SK-N-SH treated with all-trans-retinoic acid at 6 μM for 48 hours (cell line): Measurements from ENCODE around the gene ADAMTS17.

Experiments used
- ATAC-seq: fragments of 200-7000 bp; cut with Tn5 transposase; 3 replicates; pipeline ENCODE4 v1.9.1; 2020; ENCODE audit warnings: mild to moderate bottlenecking, moderate library complexity
- ARNTL ChIP-seq: fragments of 450-650 bp; formaldehyde crosslinking; IDR thresholded peaks from 2 replicates; pipeline ENCODE4 v1.5.0; 2020; ENCODE audit warnings: low read depth, mild to moderate bottlenecking, moderate library complexity, borderline replicate concordance
- BACH2 ChIP-seq: fragments of 250-450 bp; sonication (Bioruptor Pico); IDR thresholded peaks from 2 replicates; pipeline ENCODE4 v1.9.0; 2021; ENCODE audit warnings: mild to moderate bottlenecking, borderline replicate concordance
- ESRRG ChIP-seq: fragments of 250-450 bp; sonication (Bioruptor Pico); IDR thresholded peaks from 2 replicates; pipeline ENCODE4 v1.6.1; 2021; ENCODE audit warnings: mild to moderate bottlenecking
- GLIS3 ChIP-seq: fragments of 250-450 bp; sonication (Bioruptor Pico); IDR thresholded peaks from 2 replicates; pipeline ENCODE4 v1.5.0; 2020; ENCODE audit warnings: mild to moderate bottlenecking, moderate library complexity
- ISL1 ChIP-seq: fragments of 250-450 bp; sonication (Bioruptor Pico); IDR thresholded peaks from 2 replicates; pipeline ENCODE4 v2.1.2; 2022; ENCODE audit warnings: mild to moderate bottlenecking, moderate library complexity
- OSR1 ChIP-seq: fragments of 250-450 bp; sonication (Bioruptor Pico); IDR thresholded peaks from 2 replicates; pipeline ENCODE4 v1.8.0; 2022; ENCODE audit warnings: moderate library complexity, mild to moderate bottlenecking, inconsistent platforms
- PPARA ChIP-seq: fragments of 250-450 bp; sonication (Bioruptor Pico); IDR thresholded peaks from 2 replicates; pipeline ENCODE4 v1.5.0; 2020; ENCODE audit warnings: mild to moderate bottlenecking, borderline replicate concordance
- RARB ChIP-seq: fragments of 250-450 bp; sonication (Bioruptor Pico); IDR thresholded peaks from 2 replicates; pipeline ENCODE4 v1.8.0; 2021; ENCODE audit warnings: mild to moderate bottlenecking, moderate library complexity
- SNAI2 ChIP-seq: fragments of 250-450 bp; sonication (Bioruptor Pico); IDR thresholded peaks from 2 replicates; pipeline ENCODE4 v1.5.0; 2020; ENCODE audit warnings: mild to moderate bottlenecking, moderate library complexity
- TCF4 ChIP-seq: fragments of 250-450 bp; sonication (Bioruptor Pico); IDR thresholded peaks from 2 replicates; pipeline ENCODE4 v1.8.0; 2021; ENCODE audit warnings: mild to moderate bottlenecking, moderate library complexity, borderline replicate concordance
- TOX ChIP-seq: fragments of 250-450 bp; sonication (Bioruptor Pico); IDR thresholded peaks from 2 replicates; pipeline ENCODE4 v1.8.0; 2021; ENCODE audit warnings: mild to moderate bottlenecking, moderate library complexity, borderline replicate concordance
- ZC3H10 ChIP-seq: fragments of 250-450 bp; sonication (Bioruptor Pico); IDR thresholded peaks from 2 replicates; pipeline ENCODE4 v1.5.1; 2021; ENCODE audit warnings: mild to moderate bottlenecking, moderate library complexity
- ZFP3 ChIP-seq: fragments of 250-450 bp; sonication (Bioruptor Pico); IDR thresholded peaks from 2 replicates; pipeline ENCODE4 v1.5.0; 2020; ENCODE audit warnings: mild to moderate bottlenecking, moderate library complexity
- ZFP30 ChIP-seq: fragments of 450-650 bp; formaldehyde crosslinking; IDR thresholded peaks from 2 replicates; pipeline ENCODE4 v1.5.0; 2022; ENCODE audit warnings: mild to moderate bottlenecking, moderate library complexity
- ZNF70 ChIP-seq: fragments of 450-650 bp; formaldehyde crosslinking; IDR thresholded peaks from 2 replicates; pipeline ENCODE4 v1.5.0; 2020; ENCODE audit warnings: mild to moderate bottlenecking, moderate library complexity
- ZNF8 ChIP-seq: fragments of 450-650 bp; formaldehyde crosslinking; IDR thresholded peaks from 2 replicates; pipeline ENCODE4 v1.5.0; 2020; ENCODE audit warnings: mild to moderate bottlenecking, moderate library complexity
- TF ChIP-seq, protein P1 (sequence below): fragments of 250-450 bp; sonication (Bioruptor Pico); IDR thresholded peaks from 2 replicates; pipeline ENCODE4 v1.8.0; 2020; ENCODE audit warnings: mild to moderate bottlenecking, moderate library complexity, borderline replicate concordance
- TF ChIP-seq, protein P2 (sequence below): fragments of 250-450 bp; sonication (Bioruptor Pico); IDR thresholded peaks from 2 replicates; pipeline ENCODE4 v1.5.0; 2020; ENCODE audit warnings: mild to moderate bottlenecking, moderate library complexity
- TF ChIP-seq, protein P3 (sequence below): fragments of 250-450 bp; sonication (Bioruptor Pico); IDR thresholded peaks from 2 replicates; pipeline ENCODE4 v1.5.1; 2020; ENCODE audit warnings: low read depth, mild to moderate bottlenecking, moderate library complexity
- TF ChIP-seq, protein P4 (sequence below): fragments of 250-450 bp; sonication (Bioruptor Pico); IDR thresholded peaks from 2 replicates; pipeline ENCODE4 v1.5.1; 2021; ENCODE audit warnings: mild to moderate bottlenecking, moderate library complexity
- TF ChIP-seq, protein P5 (sequence below): fragments of 250-450 bp; sonication (Bioruptor Pico); IDR thresholded peaks from 2 replicates; pipeline ENCODE4 v1.8.0; 2021; ENCODE audit warnings: low read depth, mild to moderate bottlenecking, moderate library complexity, borderline replicate concordance

The ADAMTS17 gene

DNA sequence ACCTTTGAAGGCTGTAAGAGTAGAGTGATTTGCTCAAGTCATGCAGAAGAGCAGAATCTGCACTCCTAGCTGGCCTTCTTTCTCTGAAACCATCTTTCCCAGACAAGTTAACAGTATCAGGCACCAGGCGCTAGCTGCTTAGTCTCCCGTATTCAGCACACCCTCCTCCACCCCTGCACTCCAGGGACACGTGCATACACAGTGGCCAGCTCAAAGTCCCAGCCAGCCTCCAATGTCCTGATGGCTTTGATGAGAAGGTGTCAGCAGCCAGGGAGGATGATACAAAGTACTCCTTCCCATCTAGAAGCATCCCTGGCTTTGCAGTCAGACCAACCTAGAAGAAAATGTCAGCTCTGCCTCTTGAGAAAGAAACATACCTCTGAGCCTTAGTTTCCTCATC lies 177.8 kb downstream of the ADAMTS17 start:
- TF ChIP-seq ZNF70 (no peak), GLIS3 (no peak), ARNTL (CRISPR knock-in tag) (no peak), SNAI2 (CRISPR knock-in tag) (no peak), ZFP30 (no peak), TOX (CRISPR knock-in tag) (no peak), ESRRG (CRISPR knock-in tag) (no peak), ZFP3 (CRISPR knock-in tag) (no peak), RARB (no peak), PPARA (CRISPR knock-in tag) (no peak), ISL1 (CRISPR knock-in tag) (no peak), ZC3H10 (CRISPR knock-in tag) (no peak), OSR1 (no peak), TCF4 (no peak), BACH2 (CRISPR knock-in tag) (no peak)
- TF ChIP-seq, protein P1, sequence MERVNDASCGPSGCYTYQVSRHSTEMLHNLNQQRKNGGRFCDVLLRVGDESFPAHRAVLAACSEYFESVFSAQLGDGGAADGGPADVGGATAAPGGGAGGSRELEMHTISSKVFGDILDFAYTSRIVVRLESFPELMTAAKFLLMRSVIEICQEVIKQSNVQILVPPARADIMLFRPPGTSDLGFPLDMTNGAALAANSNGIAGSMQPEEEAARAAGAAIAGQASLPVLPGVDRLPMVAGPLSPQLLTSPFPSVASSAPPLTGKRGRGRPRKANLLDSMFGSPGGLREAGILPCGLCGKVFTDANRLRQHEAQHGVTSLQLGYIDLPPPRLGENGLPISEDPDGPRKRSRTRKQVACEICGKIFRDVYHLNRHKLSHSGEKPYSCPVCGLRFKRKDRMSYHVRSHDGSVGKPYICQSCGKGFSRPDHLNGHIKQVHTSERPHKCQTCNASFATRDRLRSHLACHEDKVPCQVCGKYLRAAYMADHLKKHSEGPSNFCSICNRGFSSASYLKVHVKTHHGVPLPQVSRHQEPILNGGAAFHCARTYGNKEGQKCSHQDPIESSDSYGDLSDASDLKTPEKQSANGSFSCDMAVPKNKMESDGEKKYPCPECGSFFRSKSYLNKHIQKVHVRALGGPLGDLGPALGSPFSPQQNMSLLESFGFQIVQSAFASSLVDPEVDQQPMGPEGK (CRISPR knock-in tag) = no peak
- TF ChIP-seq, protein P2, sequence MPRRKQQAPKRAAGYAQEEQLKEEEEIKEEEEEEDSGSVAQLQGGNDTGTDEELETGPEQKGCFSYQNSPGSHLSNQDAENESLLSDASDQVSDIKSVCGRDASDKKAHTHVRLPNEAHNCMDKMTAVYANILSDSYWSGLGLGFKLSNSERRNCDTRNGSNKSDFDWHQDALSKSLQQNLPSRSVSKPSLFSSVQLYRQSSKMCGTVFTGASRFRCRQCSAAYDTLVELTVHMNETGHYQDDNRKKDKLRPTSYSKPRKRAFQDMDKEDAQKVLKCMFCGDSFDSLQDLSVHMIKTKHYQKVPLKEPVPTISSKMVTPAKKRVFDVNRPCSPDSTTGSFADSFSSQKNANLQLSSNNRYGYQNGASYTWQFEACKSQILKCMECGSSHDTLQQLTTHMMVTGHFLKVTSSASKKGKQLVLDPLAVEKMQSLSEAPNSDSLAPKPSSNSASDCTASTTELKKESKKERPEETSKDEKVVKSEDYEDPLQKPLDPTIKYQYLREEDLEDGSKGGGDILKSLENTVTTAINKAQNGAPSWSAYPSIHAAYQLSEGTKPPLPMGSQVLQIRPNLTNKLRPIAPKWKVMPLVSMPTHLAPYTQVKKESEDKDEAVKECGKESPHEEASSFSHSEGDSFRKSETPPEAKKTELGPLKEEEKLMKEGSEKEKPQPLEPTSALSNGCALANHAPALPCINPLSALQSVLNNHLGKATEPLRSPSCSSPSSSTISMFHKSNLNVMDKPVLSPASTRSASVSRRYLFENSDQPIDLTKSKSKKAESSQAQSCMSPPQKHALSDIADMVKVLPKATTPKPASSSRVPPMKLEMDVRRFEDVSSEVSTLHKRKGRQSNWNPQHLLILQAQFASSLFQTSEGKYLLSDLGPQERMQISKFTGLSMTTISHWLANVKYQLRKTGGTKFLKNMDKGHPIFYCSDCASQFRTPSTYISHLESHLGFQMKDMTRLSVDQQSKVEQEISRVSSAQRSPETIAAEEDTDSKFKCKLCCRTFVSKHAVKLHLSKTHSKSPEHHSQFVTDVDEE (CRISPR knock-in tag) = no peak
- TF ChIP-seq, protein P3, sequence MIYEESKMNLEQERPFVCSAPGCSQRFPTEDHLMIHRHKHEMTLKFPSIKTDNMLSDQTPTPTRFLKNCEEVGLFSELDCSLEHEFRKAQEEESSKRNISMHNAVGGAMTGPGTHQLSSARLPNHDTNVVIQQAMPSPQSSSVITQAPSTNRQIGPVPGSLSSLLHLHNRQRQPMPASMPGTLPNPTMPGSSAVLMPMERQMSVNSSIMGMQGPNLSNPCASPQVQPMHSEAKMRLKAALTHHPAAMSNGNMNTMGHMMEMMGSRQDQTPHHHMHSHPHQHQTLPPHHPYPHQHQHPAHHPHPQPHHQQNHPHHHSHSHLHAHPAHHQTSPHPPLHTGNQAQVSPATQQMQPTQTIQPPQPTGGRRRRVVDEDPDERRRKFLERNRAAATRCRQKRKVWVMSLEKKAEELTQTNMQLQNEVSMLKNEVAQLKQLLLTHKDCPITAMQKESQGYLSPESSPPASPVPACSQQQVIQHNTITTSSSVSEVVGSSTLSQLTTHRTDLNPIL (CRISPR knock-in tag) = no peak
- TF ChIP-seq, protein P4, sequence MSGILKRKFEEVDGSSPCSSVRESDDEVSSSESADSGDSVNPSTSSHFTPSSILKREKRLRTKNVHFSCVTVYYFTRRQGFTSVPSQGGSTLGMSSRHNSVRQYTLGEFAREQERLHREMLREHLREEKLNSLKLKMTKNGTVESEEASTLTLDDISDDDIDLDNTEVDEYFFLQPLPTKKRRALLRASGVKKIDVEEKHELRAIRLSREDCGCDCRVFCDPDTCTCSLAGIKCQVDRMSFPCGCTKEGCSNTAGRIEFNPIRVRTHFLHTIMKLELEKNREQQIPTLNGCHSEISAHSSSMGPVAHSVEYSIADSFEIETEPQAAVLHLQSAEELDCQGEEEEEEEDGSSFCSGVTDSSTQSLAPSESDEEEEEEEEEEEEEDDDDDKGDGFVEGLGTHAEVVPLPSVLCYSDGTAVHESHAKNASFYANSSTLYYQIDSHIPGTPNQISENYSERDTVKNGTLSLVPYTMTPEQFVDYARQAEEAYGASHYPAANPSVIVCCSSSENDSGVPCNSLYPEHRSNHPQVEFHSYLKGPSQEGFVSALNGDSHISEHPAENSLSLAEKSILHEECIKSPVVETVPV (CRISPR knock-in tag) = no peak
- ATAC-seq = no peak

DNA sequence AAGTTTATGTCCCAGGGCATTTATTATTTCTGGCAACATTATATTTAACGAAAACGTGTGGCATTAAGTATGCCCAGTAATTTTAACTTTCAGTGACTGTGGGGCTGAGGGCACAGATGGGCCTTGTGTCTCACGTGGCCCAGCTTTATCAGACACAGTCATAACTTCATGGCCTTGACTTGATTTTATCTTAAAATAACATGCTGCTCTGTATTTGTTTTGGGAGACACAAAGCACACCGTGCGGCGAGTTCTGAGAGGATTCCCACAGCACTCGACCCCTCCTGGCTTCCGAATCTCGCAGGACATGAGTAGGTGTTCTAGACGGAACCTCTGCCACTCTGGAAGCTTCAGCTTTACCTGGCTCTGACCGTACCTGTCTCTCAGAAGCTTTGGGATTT lies 180.8 kb downstream of the ADAMTS17 start:
- no peak for TF ChIP-seq TOX (CRISPR knock-in tag)
- no peak for TF ChIP-seq ISL1 (CRISPR knock-in tag)
- no peak for TF ChIP-seq ZFP3 (CRISPR knock-in tag)
- TF ChIP-seq, protein P5, sequence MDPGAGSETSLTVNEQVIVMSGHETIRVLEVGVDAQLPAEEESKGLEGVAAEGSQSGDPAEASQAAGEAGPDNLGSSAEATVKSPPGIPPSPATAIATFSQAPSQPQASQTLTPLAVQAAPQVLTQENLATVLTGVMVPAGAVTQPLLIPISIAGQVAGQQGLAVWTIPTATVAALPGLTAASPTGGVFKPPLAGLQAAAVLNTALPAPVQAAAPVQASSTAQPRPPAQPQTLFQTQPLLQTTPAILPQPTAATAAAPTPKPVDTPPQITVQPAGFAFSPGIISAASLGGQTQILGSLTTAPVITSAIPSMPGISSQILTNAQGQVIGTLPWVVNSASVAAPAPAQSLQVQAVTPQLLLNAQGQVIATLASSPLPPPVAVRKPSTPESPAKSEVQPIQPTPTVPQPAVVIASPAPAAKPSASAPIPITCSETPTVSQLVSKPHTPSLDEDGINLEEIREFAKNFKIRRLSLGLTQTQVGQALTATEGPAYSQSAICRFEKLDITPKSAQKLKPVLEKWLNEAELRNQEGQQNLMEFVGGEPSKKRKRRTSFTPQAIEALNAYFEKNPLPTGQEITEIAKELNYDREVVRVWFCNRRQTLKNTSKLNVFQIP (CRISPR knock-in tag) = no peak
- TF ChIP-seq ZC3H10 (CRISPR knock-in tag) = no peak
- no peak for TF ChIP-seq ESRRG (CRISPR knock-in tag)
- no peak for TF ChIP-seq GLIS3
- no peak for TF ChIP-seq SNAI2 (CRISPR knock-in tag)
- TF ChIP-seq, all 23 proteins: peak for 0
- ATAC-seq = no peak

DNA sequence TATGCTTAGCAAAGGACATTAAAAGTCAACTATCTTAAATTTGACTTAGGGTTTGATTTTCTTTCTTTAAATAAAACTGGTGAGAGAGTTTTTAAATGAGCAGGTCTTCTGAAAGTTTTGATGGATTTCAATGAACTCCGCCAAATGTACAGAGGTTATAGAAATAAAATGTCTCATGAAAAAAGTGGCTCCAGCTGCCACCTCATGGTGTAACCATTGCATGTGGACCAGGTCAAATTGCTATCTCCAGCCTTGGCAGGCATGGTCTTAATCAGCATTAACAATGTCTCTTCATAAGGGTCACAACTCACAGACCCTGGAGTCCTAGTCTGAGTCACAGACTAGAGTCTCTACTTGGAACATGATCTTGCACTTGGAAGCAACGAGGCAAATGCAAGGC lies 182.3 kb downstream of the ADAMTS17 start:
- TF ChIP-seq ARNTL (CRISPR knock-in tag) = no peak
- no peak for TF ChIP-seq ZNF8 (CRISPR knock-in tag)
- TF ChIP-seq, protein P5 (CRISPR knock-in tag) = no peak
- no peak for TF ChIP-seq SNAI2 (CRISPR knock-in tag)
- no peak for TF ChIP-seq ESRRG (CRISPR knock-in tag)
- TF ChIP-seq, protein P1 (CRISPR knock-in tag) = no peak
- no peak for TF ChIP-seq TCF4
- TF ChIP-seq ISL1 (CRISPR knock-in tag) = no peak
- no peak for TF ChIP-seq ZFP30
- no peak for ATAC-seq
